ENCODE results near the gene ARF5.

- TF ChIP-seq, protein P1, sequence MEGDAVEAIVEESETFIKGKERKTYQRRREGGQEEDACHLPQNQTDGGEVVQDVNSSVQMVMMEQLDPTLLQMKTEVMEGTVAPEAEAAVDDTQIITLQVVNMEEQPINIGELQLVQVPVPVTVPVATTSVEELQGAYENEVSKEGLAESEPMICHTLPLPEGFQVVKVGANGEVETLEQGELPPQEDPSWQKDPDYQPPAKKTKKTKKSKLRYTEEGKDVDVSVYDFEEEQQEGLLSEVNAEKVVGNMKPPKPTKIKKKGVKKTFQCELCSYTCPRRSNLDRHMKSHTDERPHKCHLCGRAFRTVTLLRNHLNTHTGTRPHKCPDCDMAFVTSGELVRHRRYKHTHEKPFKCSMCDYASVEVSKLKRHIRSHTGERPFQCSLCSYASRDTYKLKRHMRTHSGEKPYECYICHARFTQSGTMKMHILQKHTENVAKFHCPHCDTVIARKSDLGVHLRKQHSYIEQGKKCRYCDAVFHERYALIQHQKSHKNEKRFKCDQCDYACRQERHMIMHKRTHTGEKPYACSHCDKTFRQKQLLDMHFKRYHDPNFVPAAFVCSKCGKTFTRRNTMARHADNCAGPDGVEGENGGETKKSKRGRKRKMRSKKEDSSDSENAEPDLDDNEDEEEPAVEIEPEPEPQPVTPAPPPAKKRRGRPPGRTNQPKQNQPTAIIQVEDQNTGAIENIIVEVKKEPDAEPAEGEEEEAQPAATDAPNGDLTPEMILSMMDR (IDR thresholded peaks at IDR 0.05) = no peak
- TF ChIP-seq POLR2AphosphoS5 (IDR thresholded peaks at IDR 0.05; ENCODE audit: low read depth, low read length) = no peak
- no peak for TF ChIP-seq SIN3A (IDR thresholded peaks at IDR 0.05; ENCODE audit: borderline replicate concordance, insufficient read depth, low read depth, low read length)
- TF ChIP-seq, protein P2, sequence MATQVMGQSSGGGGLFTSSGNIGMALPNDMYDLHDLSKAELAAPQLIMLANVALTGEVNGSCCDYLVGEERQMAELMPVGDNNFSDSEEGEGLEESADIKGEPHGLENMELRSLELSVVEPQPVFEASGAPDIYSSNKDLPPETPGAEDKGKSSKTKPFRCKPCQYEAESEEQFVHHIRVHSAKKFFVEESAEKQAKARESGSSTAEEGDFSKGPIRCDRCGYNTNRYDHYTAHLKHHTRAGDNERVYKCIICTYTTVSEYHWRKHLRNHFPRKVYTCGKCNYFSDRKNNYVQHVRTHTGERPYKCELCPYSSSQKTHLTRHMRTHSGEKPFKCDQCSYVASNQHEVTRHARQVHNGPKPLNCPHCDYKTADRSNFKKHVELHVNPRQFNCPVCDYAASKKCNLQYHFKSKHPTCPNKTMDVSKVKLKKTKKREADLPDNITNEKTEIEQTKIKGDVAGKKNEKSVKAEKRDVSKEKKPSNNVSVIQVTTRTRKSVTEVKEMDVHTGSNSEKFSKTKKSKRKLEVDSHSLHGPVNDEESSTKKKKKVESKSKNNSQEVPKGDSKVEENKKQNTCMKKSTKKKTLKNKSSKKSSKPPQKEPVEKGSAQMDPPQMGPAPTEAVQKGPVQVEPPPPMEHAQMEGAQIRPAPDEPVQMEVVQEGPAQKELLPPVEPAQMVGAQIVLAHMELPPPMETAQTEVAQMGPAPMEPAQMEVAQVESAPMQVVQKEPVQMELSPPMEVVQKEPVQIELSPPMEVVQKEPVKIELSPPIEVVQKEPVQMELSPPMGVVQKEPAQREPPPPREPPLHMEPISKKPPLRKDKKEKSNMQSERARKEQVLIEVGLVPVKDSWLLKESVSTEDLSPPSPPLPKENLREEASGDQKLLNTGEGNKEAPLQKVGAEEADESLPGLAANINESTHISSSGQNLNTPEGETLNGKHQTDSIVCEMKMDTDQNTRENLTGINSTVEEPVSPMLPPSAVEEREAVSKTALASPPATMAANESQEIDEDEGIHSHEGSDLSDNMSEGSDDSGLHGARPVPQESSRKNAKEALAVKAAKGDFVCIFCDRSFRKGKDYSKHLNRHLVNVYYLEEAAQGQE (IDR thresholded peaks at IDR 0.05; ENCODE audit: insufficient read depth in 1 of 2, low read depth in 2 of 2, low read length in 1 of 2) = no peak
- TF ChIP-seq TCF7L2 (IDR thresholded peaks at IDR 0.05; ENCODE audit: low read depth, low read length) = no peak
Measured at GRCh38 chr7:127539116-127539515, 49.1 kb upstream of the ARF5 start.
